ENCODE results near the gene PTPN22.
A peak's percentile ranks its signal among the peaks of the same experiment; 100 is the strongest.

PTPN22 gene

GRCh38 chr1:113846391-113847035 lies 25.0 kb downstream of the PTPN22 start:
- DNase-seq, result peak; percentile 18

DNA sequence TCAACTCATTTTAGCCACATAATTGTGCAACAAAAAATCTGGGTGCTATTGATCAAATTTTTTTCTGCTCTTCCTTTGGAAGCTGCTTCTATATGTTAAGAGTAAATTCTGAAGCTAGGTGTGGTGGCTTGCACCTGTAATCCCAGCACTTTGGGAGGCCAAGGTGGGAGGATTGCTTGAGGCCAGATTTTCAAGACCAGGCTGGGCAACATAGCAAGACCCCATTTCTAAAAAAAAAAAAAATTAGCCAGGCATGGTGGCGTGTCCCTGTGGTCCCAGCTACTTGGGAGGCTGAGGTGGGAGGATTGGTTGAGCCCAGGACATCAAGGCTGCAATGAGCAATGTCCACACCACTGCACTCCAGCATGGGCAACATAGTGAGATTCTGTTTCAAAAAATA lies 35.0 kb downstream of the PTPN22 start:
- DNase-seq, result no peak

GRCh38 chr1:113835686-113836290 lies 35.7 kb downstream of the PTPN22 start:
- DNase-seq, result peak; percentile 84

DNA sequence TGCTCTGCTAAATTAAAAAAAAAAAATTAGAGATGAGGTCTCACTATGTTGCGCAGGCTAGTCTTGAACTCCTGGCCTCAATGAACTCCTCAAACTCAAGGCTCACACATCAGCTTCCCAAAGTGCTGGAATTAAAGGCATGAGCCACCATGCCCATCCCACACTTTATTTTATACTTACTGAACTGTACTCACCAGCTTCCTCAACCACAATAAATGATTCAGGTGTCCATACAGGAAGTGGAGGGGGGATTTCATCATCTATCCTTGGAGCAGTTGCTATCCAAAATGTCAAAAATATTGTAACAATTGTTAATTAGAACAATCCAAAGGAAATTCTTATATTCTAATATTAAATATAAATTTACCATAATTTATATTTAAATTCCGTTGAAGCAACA lies 36.8 kb downstream of the PTPN22 start:
- no peak for DNase-seq

- DNase-seq, result no peak
Measured at GRCh38 chr1:113830039-113830438, 41.5 kb downstream of the PTPN22 start.

GRCh38 chr1:113821916-113822315 lies 49.6 kb downstream of the PTPN22 start:
- no peak for DNase-seq

DNA sequence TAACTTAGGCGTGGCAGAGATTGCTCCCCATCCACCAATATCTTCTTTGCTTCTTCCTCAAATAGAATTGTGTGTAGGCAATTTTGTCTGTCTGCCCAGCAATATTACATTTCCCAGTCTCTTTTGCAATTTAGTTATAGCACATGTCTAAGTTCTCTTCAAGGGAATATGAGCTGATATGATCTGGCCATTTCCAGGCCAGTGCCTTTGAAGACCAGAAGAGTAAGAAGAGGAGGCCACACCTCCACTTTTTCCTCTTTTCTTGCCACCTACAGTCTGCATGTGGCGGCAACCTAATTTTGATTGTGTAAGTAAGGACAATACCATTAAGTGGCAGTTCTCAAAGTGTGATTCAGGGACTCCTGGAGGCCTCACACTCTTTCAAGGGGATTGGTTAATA lies 52.9 kb downstream of the PTPN22 start:
- no peak for DNase-seq

DNA sequence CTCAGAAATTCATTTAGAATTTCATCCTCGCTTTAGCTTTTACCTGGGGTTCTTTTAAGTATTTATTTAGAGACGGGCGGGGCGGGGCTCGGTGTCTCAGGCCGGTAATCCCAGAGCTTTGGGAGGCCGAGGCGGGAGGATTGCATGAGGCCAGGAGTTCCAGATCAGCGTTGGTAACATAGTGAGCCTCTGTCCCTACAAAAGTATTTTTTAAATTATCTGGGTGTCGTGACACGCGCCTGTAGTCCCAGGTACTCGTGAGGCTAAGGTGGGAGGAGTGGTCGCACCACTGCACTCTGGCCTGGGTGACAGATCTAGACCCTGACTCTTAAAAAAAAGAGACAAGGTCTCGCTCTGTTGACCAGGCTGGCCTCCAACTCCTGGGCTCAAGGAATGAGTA lies 58.3 kb downstream of the PTPN22 start:
- DNase-seq, result no peak

DNA sequence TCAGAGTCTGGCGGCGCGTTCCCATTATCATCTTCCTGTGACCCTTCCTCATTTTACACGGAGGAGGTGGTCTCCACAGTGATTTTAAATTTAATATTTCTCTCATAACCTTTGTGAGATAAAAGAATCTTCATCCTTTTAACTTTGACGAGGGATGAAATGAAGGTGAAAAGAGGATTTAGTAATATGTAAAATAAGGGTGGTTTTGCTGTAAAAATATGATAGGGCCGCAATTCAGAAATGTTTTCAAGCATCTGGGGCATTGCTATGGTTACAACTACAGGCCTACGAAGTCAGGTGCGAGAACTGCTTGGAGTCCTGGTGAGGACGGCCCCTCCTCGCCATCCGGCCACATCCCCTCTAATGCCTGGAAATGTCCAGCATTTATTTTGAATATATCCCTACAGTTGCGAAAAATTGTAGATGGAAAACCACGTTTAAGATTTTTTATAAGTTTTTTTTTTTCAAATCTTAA lies 58.8 kb downstream of the PTPN22 start:
- no peak for DNase-seq

DNA sequence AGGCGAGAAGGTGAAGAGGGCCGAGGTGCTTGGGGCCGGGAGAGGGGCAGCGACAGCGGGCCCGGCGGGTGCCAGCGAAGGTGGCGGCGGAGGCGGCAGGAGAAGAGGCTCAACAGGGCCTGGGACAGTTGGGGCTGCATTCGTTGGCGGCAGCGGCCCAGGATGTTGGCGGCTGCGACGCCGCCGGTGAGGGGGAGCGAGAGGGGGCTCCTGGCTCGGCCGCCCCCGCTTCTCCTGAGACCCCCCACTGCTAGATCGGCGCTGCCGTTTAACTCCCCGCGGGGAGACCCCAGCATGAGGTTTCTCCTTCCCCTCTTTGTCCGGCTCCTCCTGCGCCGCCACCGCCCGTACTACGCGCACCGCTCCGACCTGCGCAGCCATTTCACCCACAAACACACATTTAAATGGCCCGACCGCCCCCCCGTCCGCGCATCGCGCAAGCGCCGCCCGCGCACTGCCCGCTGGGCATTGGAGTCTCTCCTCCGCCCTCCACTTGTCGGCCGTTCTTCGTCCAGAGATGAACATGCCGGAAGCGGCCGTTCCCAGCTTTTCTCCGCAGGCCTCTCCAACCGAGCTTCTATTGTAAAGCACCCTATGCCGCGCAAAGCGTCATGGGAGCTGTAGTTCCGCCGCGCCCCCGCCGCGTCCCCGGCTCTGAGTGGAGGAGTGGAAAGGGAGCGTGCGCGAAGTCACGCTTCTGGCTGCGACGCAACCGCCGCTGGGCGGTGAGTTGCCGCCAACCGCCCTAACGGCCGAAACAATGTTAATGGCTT lies 59.4 kb downstream of the PTPN22 start, which contains the start of gene RSBN1:
TSS of gene RSBN1 (minus strand) at position 589 of the 773 bp plus-strand sequence. CDS start at position 525, 64 bp downstream.
- peak; percentile 100 for DNase-seq

GRCh38 chr1:113811156-113811887 lies 60.2 kb downstream of the PTPN22 start:
- DNase-seq, result peak; percentile 61

DNA sequence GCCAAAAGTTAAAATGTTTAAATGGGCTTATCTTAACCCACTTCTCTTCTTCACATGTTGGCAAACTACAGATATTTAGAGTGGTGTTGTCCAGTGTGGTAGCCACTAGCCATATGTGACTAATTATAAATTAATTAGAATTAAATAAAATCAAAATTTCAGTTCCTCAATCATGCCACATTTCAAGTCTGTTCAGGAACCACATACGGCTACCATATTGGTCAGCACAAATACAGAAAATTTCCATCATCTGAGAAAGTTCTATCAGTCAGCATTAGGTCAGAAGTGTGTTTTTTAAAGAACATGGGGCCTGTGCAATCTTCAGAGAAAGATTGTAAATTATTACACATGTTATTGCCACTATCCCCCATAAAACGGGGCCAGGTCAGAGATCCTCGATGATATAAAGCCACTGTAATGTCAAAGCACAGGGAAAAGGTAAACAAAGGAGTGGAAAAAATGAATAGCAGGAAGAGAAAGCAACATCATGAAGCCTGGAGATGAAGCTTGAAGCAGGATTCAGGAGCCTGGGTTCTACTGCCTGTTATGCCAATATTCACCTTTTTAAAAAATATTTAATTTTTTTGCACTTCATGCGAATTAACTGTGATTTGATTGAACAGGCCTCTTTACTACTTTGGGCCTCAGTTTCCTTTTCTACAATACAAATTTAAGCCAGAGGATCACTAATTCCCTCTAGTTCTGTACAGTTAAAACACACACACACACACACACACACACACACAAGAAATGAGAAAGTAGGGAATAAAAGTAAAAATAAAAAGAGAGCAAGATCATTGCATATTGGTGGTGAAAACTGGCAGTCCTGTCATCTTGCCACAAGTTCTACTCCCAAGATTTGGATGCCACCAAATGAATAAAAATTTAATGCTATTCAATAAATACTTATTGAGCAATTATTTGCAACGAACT lies 61.6 kb downstream of the PTPN22 start:
- no peak for DNase-seq

- DNase-seq, result peak; percentile 64
Measured at GRCh38 chr1:113808450-113809195, 62.9 kb downstream of the PTPN22 start.

- DNase-seq, result no peak
Measured at GRCh38 chr1:113805639-113806038, 65.9 kb downstream of the PTPN22 start.

GRCh38 chr1:113805256-113805531 lies 66.3 kb downstream of the PTPN22 start:
- no peak for DNase-seq

- DNase-seq, result peak; percentile 85
Measured at GRCh38 chr1:113804421-113805255, 66.9 kb downstream of the PTPN22 start.

- DNase-seq, result no peak
Measured at GRCh38 chr1:113802367-113803007, 69.0 kb downstream of the PTPN22 start.

GRCh38 chr1:113800487-113800886 lies 71.0 kb downstream of the PTPN22 start:
- no peak for DNase-seq

DNA sequence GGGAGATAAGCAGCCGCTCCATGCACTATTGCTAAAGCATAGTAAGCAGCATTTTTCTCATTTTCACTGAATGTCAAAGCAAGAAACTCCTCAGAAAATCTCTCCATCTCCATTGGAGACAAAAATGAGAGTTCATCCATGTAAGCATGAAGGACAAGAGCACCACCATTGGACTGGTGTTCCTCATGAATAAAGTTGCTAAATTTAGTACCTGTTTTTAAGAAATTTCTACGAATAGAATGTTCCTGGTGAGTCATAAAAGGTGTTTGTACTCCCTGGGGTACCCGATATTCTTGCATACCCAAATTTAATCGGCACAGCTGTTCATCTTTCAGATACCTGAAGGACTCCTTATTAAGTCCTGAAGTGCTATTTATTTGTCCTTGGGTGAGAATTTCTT lies 74.0 kb downstream of the PTPN22 start:
- no peak for DNase-seq
